HG02884 (cell line): ENCODE measurements around the gene NTMT1.

ENCODE experiments used
- ATAC-seq: cut with Tn5 transposase; IDR thresholded peaks from one replicate; pipeline ENCODE4 v1.9.1; 2021; ENCODE audit warnings: mild to moderate bottlenecking, moderate library complexity; ENCODE audit not compliant: unreplicated experiment

Gene NTMT1

GRCh38 chr9:129672702-129673101, 46.7 kb downstream of the NTMT1 start:
- no peak for ATAC-seq

- no peak for ATAC-seq
Measured at GRCh38 chr9:129673602-129674001, 47.6 kb downstream of the NTMT1 start.

GRCh38 chr9:129674229-129674628, 48.3 kb downstream of the NTMT1 start:
- ATAC-seq = no peak

GRCh38 chr9:129675620-129676019, 49.7 kb downstream of the NTMT1 start:
- ATAC-seq = no peak

- no peak for ATAC-seq
Measured at GRCh38 chr9:129676287-129676686, 50.3 kb downstream of the NTMT1 start.

GRCh38 chr9:129676975-129677374, 51.0 kb downstream of the NTMT1 start:
- no peak for ATAC-seq

GRCh38 chr9:129677456-129677855, 51.5 kb downstream of the NTMT1 start:
- ATAC-seq = no peak

- ATAC-seq = no peak
Measured at GRCh38 chr9:129678844-129679243, 52.9 kb downstream of the NTMT1 start.

- no peak for ATAC-seq
Measured at GRCh38 chr9:129679537-129679936, 53.6 kb downstream of the NTMT1 start.

GRCh38 chr9:129681924-129682323, 56.0 kb downstream of the NTMT1 start:
- ATAC-seq = no peak

- no peak for ATAC-seq
Measured at GRCh38 chr9:129682381-129682780, 56.4 kb downstream of the NTMT1 start.

GRCh38 chr9:129685220-129685932, 59.4 kb downstream of the NTMT1 start:
- no peak for ATAC-seq
